Activated effector memory CD4-positive, alpha-beta T cell treated with anti-CD3 and anti-CD28 coated beads, Interleukin-2, amount 50 U/mL, for 16 hours (primary cell): Measurements from ENCODE around the gene ZNF600.
"Not testable (repeated sequence)": the region's sequence is repeated elsewhere in the genome, so short reads cannot be mapped to it uniquely, and the experiment has no call there.

Experiments used
- DNase-seq: peaks from one replicate; pipeline ENCODE4 v3.0.0-alpha.2; 2020

Gene ZNF600

GRCh38 chr19:52786464-52787354 lies at the start of gene ZNF600:
Gene ZNF600 (minus strand): TSS chr19:52786791. CDS start chr19:52778888, 7,903 bp downstream.
- peak; percentile 94 for DNase-seq

- not testable (repeated sequence) for DNase-seq
Measured at GRCh38 chr19:52834289-52834688, 47.7 kb upstream of the ZNF600 start.

- DNase-seq, result not testable (repeated sequence)
Measured at GRCh38 chr19:52833541-52833940, 47.0 kb upstream of the ZNF600 start.

GRCh38 chr19:52829866-52830265 lies 43.3 kb upstream of the ZNF600 start:
- not testable (repeated sequence) for DNase-seq

GRCh38 chr19:52825765-52826164 lies 39.2 kb upstream of the ZNF600 start:
- DNase-seq, result no peak

GRCh38 chr19:52823676-52824075 lies 37.1 kb upstream of the ZNF600 start:
- no peak for DNase-seq

- DNase-seq, result peak; percentile 89
Measured at GRCh38 chr19:52821204-52821960, 34.8 kb upstream of the ZNF600 start, which contains the start of gene ZNF28. Gene ZNF28 (minus strand): TSS chr19:52821633. CDS start chr19:52817958, 3,675 bp downstream.

GRCh38 chr19:52820472-52821203 lies 34.0 kb upstream of the ZNF600 start:
- peak; percentile 72 for DNase-seq

- DNase-seq, result no peak
Measured at GRCh38 chr19:52809801-52810200, 23.2 kb upstream of the ZNF600 start.

- not testable (repeated sequence) for DNase-seq
Measured at GRCh38 chr19:52799950-52800640, 13.5 kb upstream of the ZNF600 start.

GRCh38 chr19:52789440-52789839 lies 2.8 kb upstream of the ZNF600 start:
- DNase-seq, result no peak

- no peak for DNase-seq
Measured at GRCh38 chr19:52786078-52786463, 520 bp downstream of the ZNF600 start.

- DNase-seq, result no peak
Measured at GRCh38 chr19:52785506-52785905, 1.1 kb downstream of the ZNF600 start.

- DNase-seq, result not testable (repeated sequence)
Measured at GRCh38 chr19:52782864-52783263, 3.7 kb downstream of the ZNF600 start.

- DNase-seq, result peak; percentile 75
Measured at GRCh38 chr19:52778811-52779210, 7.8 kb downstream of the ZNF600 start.

- DNase-seq, result not testable (repeated sequence)
Measured at GRCh38 chr19:52756447-52756846, 30.1 kb downstream of the ZNF600 start.

- DNase-seq, result no peak
Measured at GRCh38 chr19:52749780-52750179, 36.8 kb downstream of the ZNF600 start.

GRCh38 chr19:52748336-52748950 lies 38.1 kb downstream of the ZNF600 start:
- DNase-seq, result no peak

- not testable (repeated sequence) for DNase-seq
Measured at GRCh38 chr19:52745919-52746318, 40.7 kb downstream of the ZNF600 start.

- DNase-seq, result no peak
Measured at GRCh38 chr19:52743091-52743490, 43.5 kb downstream of the ZNF600 start.

- DNase-seq, result no peak
Measured at GRCh38 chr19:52742516-52742915, 44.1 kb downstream of the ZNF600 start.

GRCh38 chr19:52741951-52742485 lies 44.6 kb downstream of the ZNF600 start:
- no peak for DNase-seq
